Right lung (tissue), 5 donors: ENCODE results near the gene ZNF823. TPM values are rescaled to one million over a fixed set of nuclear protein-coding genes. Genes with fewer than 3 reads are reported as not detected.
A peak's percentile ranks its signal among the peaks of the same experiment; 100 is the strongest.

ENCODE experiments used
- DNase-seq, 2 donors: peaks; one replicate each; pipeline ENCODE4 v3.0.0-alpha.2; 2013
- polyA plus RNA-seq, 5 donors: library from polyadenylated mRNA; unstranded; fragments of 120-200 nt; gene quantifications; one replicate each; pipeline versions ENCODE4 v1.2.1 to v1.2.3, GENCODE V29; 2013; ENCODE audit warnings: inconsistent platforms in 1 of 5, low replicate concordance in 1 of 5; ENCODE audit not compliant: insufficient read length in 5 of 5, insufficient read depth in 1 of 5

ZNF823 gene
- polyA plus RNA-seq, 5 donors = 7.0 to 11.0 (median 9.0) TPM

GRCh38 chr19:11745869-11746268, 7.1 kb upstream of the ZNF823 start:
- no peak for DNase-seq

GRCh38 chr19:11737964-11738745, 591 bp downstream of the ZNF823 start:
- peak; percentile 35 to 42 for DNase-seq

- no peak for DNase-seq
These were observed 2.0 kb downstream of the ZNF823 start for GRCh38 chr19:11736696-11737095.

- DNase-seq = no peak
These were observed 3.4 kb downstream of the ZNF823 start for GRCh38 chr19:11735375-11735774.

- DNase-seq = no peak
These were observed 9.2 kb downstream of the ZNF823 start for GRCh38 chr19:11729586-11729985.

GRCh38 chr19:11722414-11722813, 16.3 kb downstream of the ZNF823 start:
- no peak for DNase-seq

GRCh38 chr19:11721681-11722080, 17.1 kb downstream of the ZNF823 start:
- DNase-seq = no peak

GRCh38 chr19:11710313-11710712, 28.4 kb downstream of the ZNF823 start:
- no peak for DNase-seq

GRCh38 chr19:11708457-11708856, 30.3 kb downstream of the ZNF823 start:
- DNase-seq = no peak

GRCh38 chr19:11705474-11705873, 33.3 kb downstream of the ZNF823 start:
- no peak for DNase-seq

GRCh38 chr19:11704626-11705025, 34.1 kb downstream of the ZNF823 start:
- no peak for DNase-seq

GRCh38 chr19:11699931-11700794, 38.6 kb downstream of the ZNF823 start:
- DNase-seq = no peak

GRCh38 chr19:11698231-11698630, 40.5 kb downstream of the ZNF823 start:
- DNase-seq = no peak

GRCh38 chr19:11697284-11697855, 41.4 kb downstream of the ZNF823 start:
- no peak for DNase-seq

- peak; percentile 93 to 94 for DNase-seq
These were observed 44.0 kb downstream of the ZNF823 start for GRCh38 chr19:11694533-11695439.

- DNase-seq = no peak
These were observed 44.9 kb downstream of the ZNF823 start for GRCh38 chr19:11693505-11694499.

- DNase-seq = no peak
These were observed 46.5 kb downstream of the ZNF823 start for GRCh38 chr19:11692127-11692790.

- no peak for DNase-seq
These were observed 52.8 kb downstream of the ZNF823 start for GRCh38 chr19:11685676-11686650.
